Ovary (tissue), 3 donors: ENCODE measurements around the gene BRWD1.

Source experiments
- POLR2A ChIP-seq: fragments of 450-650 bp; IDR thresholded peaks from one replicate; pipeline ENCODE4 v1.6.1; 2017; ENCODE audit warnings: antibody characterized with exemption, mild to moderate bottlenecking, moderate library complexity
- TF ChIP-seq, protein P1 (sequence below), 3 donors: fragments of 450-650 bp in 2 of 3; fragments of 200-600 bp in 1 of 3; IDR thresholded peaks; one replicate each; pipeline versions ENCODE4 v1.5.1 to v1.8.0; 2016 to 2022; ENCODE audit warnings: antibody characterized with exemption in 3 of 3, mild to moderate bottlenecking in 1 of 3
- donor health status: DM: no; HTN: no; CAD: no.

DNA sequence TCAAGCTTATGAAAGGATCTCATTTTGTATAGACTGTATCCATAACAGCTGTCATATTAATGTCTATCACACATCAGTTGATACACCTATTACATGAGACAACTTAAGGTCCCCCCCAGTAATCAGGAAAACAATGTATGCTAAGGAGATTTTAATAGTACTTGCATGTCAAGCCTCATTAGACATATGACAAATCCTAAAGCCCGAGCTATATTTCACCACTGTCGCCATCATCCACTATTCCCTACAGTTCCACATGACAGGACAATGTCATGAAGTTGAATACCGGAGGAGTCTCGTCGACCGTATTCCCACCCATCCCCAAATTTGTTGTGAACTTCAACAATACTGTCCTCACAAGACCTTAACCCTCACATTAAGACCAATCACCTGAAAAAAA lies 32.0 kb upstream of the BRWD1 start:
- no peak for TF ChIP-seq POLR2A
- TF ChIP-seq, protein P1, sequence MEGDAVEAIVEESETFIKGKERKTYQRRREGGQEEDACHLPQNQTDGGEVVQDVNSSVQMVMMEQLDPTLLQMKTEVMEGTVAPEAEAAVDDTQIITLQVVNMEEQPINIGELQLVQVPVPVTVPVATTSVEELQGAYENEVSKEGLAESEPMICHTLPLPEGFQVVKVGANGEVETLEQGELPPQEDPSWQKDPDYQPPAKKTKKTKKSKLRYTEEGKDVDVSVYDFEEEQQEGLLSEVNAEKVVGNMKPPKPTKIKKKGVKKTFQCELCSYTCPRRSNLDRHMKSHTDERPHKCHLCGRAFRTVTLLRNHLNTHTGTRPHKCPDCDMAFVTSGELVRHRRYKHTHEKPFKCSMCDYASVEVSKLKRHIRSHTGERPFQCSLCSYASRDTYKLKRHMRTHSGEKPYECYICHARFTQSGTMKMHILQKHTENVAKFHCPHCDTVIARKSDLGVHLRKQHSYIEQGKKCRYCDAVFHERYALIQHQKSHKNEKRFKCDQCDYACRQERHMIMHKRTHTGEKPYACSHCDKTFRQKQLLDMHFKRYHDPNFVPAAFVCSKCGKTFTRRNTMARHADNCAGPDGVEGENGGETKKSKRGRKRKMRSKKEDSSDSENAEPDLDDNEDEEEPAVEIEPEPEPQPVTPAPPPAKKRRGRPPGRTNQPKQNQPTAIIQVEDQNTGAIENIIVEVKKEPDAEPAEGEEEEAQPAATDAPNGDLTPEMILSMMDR (IDR thresholded peaks at IDR 0.05): no peak
